Psoas muscle (tissue), 8 donors: ENCODE results near the gene CFAP251. TPM values are rescaled to one million over a fixed set of nuclear protein-coding genes. Genes with fewer than 3 reads are reported as not detected.

Experiments used
- ATAC-seq, 4 donors: fragments of 200-7000 bp; cut with Tn5 transposase; one replicate each; pipeline ENCODE4 v1.9.1; 2020; ENCODE audit warnings: moderate library complexity in 3 of 4, mild to moderate bottlenecking in 2 of 4
- DNase-seq, 2 donors: peaks; one replicate each; pipeline ENCODE4 v3.0.0-alpha.2; 2020
- H3K27ac ChIP-seq: fragments of 200-600 bp; one replicate; pipeline ENCODE4 v1.8.0; 2022
- H3K27me3 ChIP-seq, 3 donors: fragments of 200-600 bp in 1 of 3; one replicate each; pipeline versions ENCODE4 v1.6.1 to v1.8.0; 2013 to 2022; ENCODE audit warnings: low read length in 2 of 3, mild to moderate bottlenecking in 2 of 3, moderate library complexity in 1 of 3; ENCODE audit not compliant: insufficient read depth in 3 of 3
- H3K36me3 ChIP-seq, 2 donors: fragments of 200-600 bp in 1 of 2; one replicate each; pipeline versions ENCODE4 v1.6.1 to v1.8.0; 2013 to 2022; ENCODE audit warnings: low read depth in 1 of 2, mild to moderate bottlenecking in 1 of 2, moderate library complexity in 1 of 2; ENCODE audit not compliant: insufficient read depth in 1 of 2
- H3K4me1 ChIP-seq: fragments of 200-600 bp; one replicate; pipeline ENCODE4 v1.8.0; 2022
- H3K4me3 ChIP-seq: fragments of 200-600 bp; one replicate; pipeline ENCODE4 v1.8.0; 2022; ENCODE audit warnings: mild to moderate bottlenecking
- H3K9me3 ChIP-seq: fragments of 200-600 bp; one replicate; pipeline ENCODE4 v1.8.0; 2022
- CTCF ChIP-seq: fragments of 200-600 bp; IDR thresholded peaks from one replicate; pipeline ENCODE4 v1.8.0; 2022; ENCODE audit warnings: antibody characterized with exemption
- WGBS, 3 donors: extraction: QIAGEN DNeasy Blood & Tissue Kit; methylation state at CpG; one replicate each; pipeline versions ENCODE4 v1.1.6 to v1.1.7; 2013; 5-methylcytosine and 5-hydroxymethylcytosine counted together
- intact Hi-C, 2 donors: fragments of 100-400 bp; cut with DNase I; formaldehyde crosslinking; loops; one replicate each; pipeline versions ENCODE4 v1.11.0 to v1.14.2; 2022
- polyA plus RNA-seq, 3 donors: library from polyadenylated mRNA; stranded (reverse); fragments of 200-250 nt; gene quantifications; one replicate each; pipeline ENCODE4 v1.2.3, GENCODE V29; 2013
- total RNA-seq, 4 donors: library from RNA; stranded (reverse); fragmentation: NEBNext Ultra II Directional in 2 of 4; extraction: Animal tissue kit (Norgen Biotek cat#: 25700) in 2 of 4; gene quantifications; one replicate each; pipeline versions ENCODE4 v1.2.1 to v1.2.4, GENCODE V29; 2021 to 2023
- donor health status: healthy with polysubstance abuse.
- donor health status: DM: no; HTN: no; CAD: no; lungs with moderate emphysema.
- donor health status: Bipolar disorder and iron deficiency.
- donor health status: healthy.
- donor health status: DM: yes; HTN: yes; CAD: no.
- donor health status: DM: no; HTN: no; CAD: no.
- donor health status: DM: no; HTN: no; CAD: no.
- donor health status: DM: yes; HTN: yes; CAD: no.

The CFAP251 gene
- total and polyA plus RNA-seq, 7 donors: 0.36 to 0.79 (median 0.64) TPM

DNA sequence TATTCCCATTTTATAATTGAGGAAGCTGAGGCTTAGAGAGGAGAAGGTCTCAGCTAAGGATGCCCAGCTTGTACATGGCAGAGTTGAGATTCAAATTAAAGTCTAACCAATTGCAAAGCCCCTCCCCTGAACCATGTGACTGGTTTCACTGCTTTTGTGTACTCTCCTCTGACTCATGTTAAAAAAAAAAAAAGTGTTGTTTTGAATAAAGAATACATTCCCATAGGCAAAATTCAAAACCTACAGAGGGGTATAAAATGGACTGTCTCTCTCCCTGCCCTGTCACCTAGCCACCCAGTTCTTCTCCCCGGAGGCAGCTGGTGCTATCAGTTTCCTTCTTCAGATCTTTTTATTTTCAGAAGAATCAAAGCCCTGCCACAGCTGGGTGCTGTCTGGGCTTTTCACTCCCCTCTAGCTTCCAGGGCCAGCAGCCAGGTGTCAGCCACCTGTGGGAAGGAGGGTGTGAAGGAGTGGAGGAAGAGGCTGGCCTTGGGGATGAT, 24.4 kb upstream of the CFAP251 start:
- Histone ChIP-seq H3K9me3 (no peaks in the 10 kb centered on the region), H3K27ac (peak overlapping the region; percentile 3), H3K4me3 (no peak overlapping the region), H3K27me3 (no peaks in the 10 kb centered on the region), H3K36me3 (peaks cover 7 to 72% of the 10 kb centered on the region in 2 donors), H3K4me1 (peaks cover 29% of the 10 kb centered on the region)
- intact Hi-C loops: no loop called here
- peak in 1 of 4 donors; percentile 23 for ATAC-seq
- no peak for DNase-seq
- TF ChIP-seq CTCF: no peak
- WGBS, 3 donors: 25 to 36% (median 27%) methylated on average over 1 of the region's 1 CpG

GRCh38 chr12:121894633-121895032, 23.8 kb upstream of the CFAP251 start:
- DNase-seq (no peak), ATAC-seq (peak in 2 of 4 donors; percentile 36 to 54)
- H3K9me3 ChIP-seq: no peaks in the 10 kb centered on the region
- peaks cover 7 to 78% of the 10 kb centered on the region in 2 donors for H3K36me3 ChIP-seq
- intact Hi-C loops: no loop called here
- H3K27ac ChIP-seq: no peak overlapping the region
- TF ChIP-seq CTCF: peak; percentile 5
- H3K4me1 ChIP-seq: peaks cover 25% of the 10 kb centered on the region
- no peaks in the 10 kb centered on the region for H3K27me3 ChIP-seq
- 54 to 65% (median 55%) methylated on average over 7 of the region's 7 CpGs for WGBS, 3 donors
- no peak overlapping the region for H3K4me3 ChIP-seq

DNA sequence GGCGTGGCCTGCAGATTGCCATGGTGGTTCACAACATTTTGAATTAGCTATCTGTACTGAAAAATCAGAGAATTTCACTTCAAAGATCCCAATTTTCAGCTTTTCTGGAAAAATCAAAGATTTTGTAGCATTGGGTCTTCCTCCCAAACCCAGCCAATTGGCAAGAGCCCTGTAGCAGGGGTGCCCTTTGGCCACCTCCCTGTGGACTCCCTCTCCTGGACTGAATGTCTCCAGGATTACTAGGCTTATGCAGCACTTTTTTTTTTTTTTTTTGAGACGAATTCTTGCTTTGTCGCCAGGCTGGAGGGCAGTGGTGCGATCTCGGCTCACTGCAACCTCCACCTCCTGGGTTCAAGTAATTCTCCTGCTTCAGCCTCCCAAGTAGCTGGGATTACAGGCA, 20.1 kb upstream of the CFAP251 start:
- ATAC-seq (no peak), DNase-seq (no peak)
- TF ChIP-seq CTCF: no peak
- Histone ChIP-seq H3K4me3 (no peak overlapping the region), H3K36me3 (peaks cover 13 to 90% of the 10 kb centered on the region in 2 donors), H3K27me3 (no peaks in the 10 kb centered on the region), H3K27ac (no peak overlapping the region), H3K4me1 (peaks cover 9% of the 10 kb centered on the region), H3K9me3 (no peaks in the 10 kb centered on the region)
- intact Hi-C loops: no loop called here
- WGBS, 3 donors: 43 to 90% (median 80%) methylated on average over 5 of the region's 5 CpGs

- peak in 1 of 4 donors; percentile 13 for ATAC-seq
- DNase-seq: no peak
- Histone ChIP-seq H3K4me3 (no peak overlapping the region), H3K36me3 (peaks cover 19 to 99% of the 10 kb centered on the region in 2 donors), H3K4me1 (peaks cover under 1% of the 10 kb centered on the region), H3K27me3 (no peaks in the 10 kb centered on the region), H3K27ac (no peak overlapping the region), H3K9me3 (no peaks in the 10 kb centered on the region)
- WGBS, 3 donors: 85 to 94% (median 87%) methylated on average over 14 of the region's 14 CpGs
- no peak for TF ChIP-seq CTCF
- intact Hi-C loops: no loop called here
Observed at GRCh38 chr12:121899590-121899989, 18.8 kb upstream of the CFAP251 start.

GRCh38 chr12:121903202-121903601, 15.2 kb upstream of the CFAP251 start:
- WGBS, 3 donors: 81 to 93% (median 87%) methylated on average over 2 of the region's 2 CpGs
- peak in 1 of 4 donors; percentile 40 for ATAC-seq

More at GRCh38 chr12:121903202-121903601, 15.2 kb upstream of the CFAP251 start:
- H3K36me3 ChIP-seq: peaks cover 12 to 97% of the 10 kb centered on the region in 2 donors
- no peaks in the 10 kb centered on the region for H3K4me1 ChIP-seq
- H3K9me3 ChIP-seq: no peaks in the 10 kb centered on the region
- H3K27ac ChIP-seq: no peak overlapping the region
- no peak overlapping the region for H3K4me3 ChIP-seq
- H3K27me3 ChIP-seq: no peaks in the 10 kb centered on the region
- intact Hi-C loops: no loop called here
- DNase-seq: no peak
- TF ChIP-seq CTCF: no peak
